ENCODE data around the gene RTKN.

- TF ChIP-seq, protein P1, sequence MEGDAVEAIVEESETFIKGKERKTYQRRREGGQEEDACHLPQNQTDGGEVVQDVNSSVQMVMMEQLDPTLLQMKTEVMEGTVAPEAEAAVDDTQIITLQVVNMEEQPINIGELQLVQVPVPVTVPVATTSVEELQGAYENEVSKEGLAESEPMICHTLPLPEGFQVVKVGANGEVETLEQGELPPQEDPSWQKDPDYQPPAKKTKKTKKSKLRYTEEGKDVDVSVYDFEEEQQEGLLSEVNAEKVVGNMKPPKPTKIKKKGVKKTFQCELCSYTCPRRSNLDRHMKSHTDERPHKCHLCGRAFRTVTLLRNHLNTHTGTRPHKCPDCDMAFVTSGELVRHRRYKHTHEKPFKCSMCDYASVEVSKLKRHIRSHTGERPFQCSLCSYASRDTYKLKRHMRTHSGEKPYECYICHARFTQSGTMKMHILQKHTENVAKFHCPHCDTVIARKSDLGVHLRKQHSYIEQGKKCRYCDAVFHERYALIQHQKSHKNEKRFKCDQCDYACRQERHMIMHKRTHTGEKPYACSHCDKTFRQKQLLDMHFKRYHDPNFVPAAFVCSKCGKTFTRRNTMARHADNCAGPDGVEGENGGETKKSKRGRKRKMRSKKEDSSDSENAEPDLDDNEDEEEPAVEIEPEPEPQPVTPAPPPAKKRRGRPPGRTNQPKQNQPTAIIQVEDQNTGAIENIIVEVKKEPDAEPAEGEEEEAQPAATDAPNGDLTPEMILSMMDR (conservative IDR thresholded peaks at IDR 0.05; ENCODE audit: low read length), result no peak
- TF ChIP-seq EZH2phosphoT487 (IDR thresholded peaks at IDR 0.05; ENCODE audit: borderline replicate concordance), result no peak
Measured at GRCh38 chr2:74379851-74380789, 61.6 kb downstream of the RTKN start, which contains the start of gene DCTN1.

All from Loucy (cell line).